OCI-LY3 (cell line): Measurements from ENCODE around the gene SELL.
"Not testable (repeated sequence)": the region's sequence is repeated elsewhere in the genome, so short reads cannot be mapped to it uniquely, and the experiment has no call there.

Experiments used
- H2AFZ ChIP-seq: fragments of 200-600, 300-600 bp; shearing (Covaris generic); 2 replicates; pipeline ENCODE4 v1.6.0; 2014; ENCODE audit warnings: antibody characterized with exemption, low read depth, low read length
- H3K27ac ChIP-seq: fragments of 200-600, 300-600 bp; sonication (generic); 2 replicates; pipeline ENCODE4 v1.5.1; 2014; ENCODE audit warnings: mild to moderate bottlenecking, low read length, moderate library complexity, mixed read lengths
- H3K27me3 ChIP-seq: fragments of 200-600, 300-600 bp; sonication (generic); 2 replicates; pipeline ENCODE4 v1.6.1; 2014; ENCODE audit warnings: low read depth, low read length, mixed read lengths
- H3K36me3 ChIP-seq: fragments of 200-600, 300-600 bp; sonication (generic); replicated peaks from 2 replicates; pipeline ENCODE3; 2014; ENCODE audit warnings: low read depth, low read length, mixed read lengths
- H3K4me1 ChIP-seq: fragments of 300-600, 200-600 bp; sonication (generic); 2 replicates; pipeline ENCODE4 v1.6.1; 2014; ENCODE audit warnings: low read length, mixed read lengths
- H3K4me2 ChIP-seq: fragments of 200-600, 300-600 bp; sonication (generic); 2 replicates; pipeline ENCODE4 v1.6.1; 2014; ENCODE audit warnings: low read length, mixed read lengths
- H3K4me3 ChIP-seq: fragments of 300-600, 200-600 bp; sonication (generic); 2 replicates; pipeline ENCODE4 v1.5.1; 2014; ENCODE audit warnings: antibody characterized with exemption, mild to moderate bottlenecking, low read length, moderate library complexity
- H3K79me2 ChIP-seq: fragments of 300-600, 200-600 bp; shearing (Covaris generic); 2 replicates; pipeline ENCODE4 v1.6.1; 2014; ENCODE audit warnings: mild to moderate bottlenecking, low read length, mixed read lengths
- H3K9ac ChIP-seq: fragments of 300-600, 200-600 bp; shearing (Covaris generic); 2 replicates; pipeline ENCODE4 v1.6.0; 2014; ENCODE audit warnings: mild to moderate bottlenecking, low read length, moderate library complexity
- H3K9me3 ChIP-seq: fragments of 200-600, 300-600 bp; shearing (Covaris generic); 2 replicates; pipeline ENCODE4 v1.6.1; 2014; ENCODE audit warnings: low read length, mixed read lengths; ENCODE audit not compliant: insufficient read depth
- H4K20me1 ChIP-seq: fragments of 200-600, 300-600 bp; sonication (generic); 2 replicates; pipeline ENCODE4 v1.6.1; 2016; ENCODE audit warnings: low read length, mixed read lengths; ENCODE audit not compliant: insufficient read depth
- CTCF ChIP-seq: fragments of 200-600, 300-600 bp; sonication (generic); IDR thresholded peaks from 2 replicates; pipeline ENCODE4 v1.5.1; 2014; ENCODE audit warnings: antibody characterized with exemption, low read length, low read depth
- EZH2phosphoT487 ChIP-seq: fragments of 200-600 bp; shearing (Covaris generic); IDR thresholded peaks from 2 replicates; pipeline ENCODE4 v1.6.1; 2018; ENCODE audit warnings: antibody characterized with exemption, mixed run types, low read depth

SELL gene

DNA sequence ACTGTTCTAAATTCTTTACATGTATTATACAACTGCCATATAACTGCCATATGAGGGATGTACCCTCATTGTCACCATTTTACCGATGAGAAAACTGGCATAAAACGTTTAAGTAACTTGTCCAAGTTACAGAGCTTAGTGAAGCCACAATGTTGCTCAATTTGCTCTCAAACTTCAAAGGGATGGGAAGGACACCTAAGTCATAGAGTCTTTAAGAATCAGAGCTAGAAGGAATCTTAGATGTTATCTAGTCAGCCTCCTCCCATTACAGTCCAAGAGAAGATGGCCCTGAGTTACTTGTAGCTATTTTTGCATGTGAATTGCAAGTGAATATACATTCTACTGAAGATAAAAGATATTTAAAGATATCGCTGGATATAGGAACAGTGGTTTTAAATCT is 31.7 kb downstream of the SELL start:
- Histone ChIP-seq H3K27me3 (no peaks in the 10 kb centered on the region), H4K20me1 (no peaks in the 10 kb centered on the region), H3K9me3 (no peaks in the 10 kb centered on the region), H3K4me2 (peak overlapping the region; percentile 66), H3K27ac (peak overlapping the region; percentile 85), H3K79me2 (no peaks in the 10 kb centered on the region), H3K36me3 (no peaks in the 10 kb centered on the region), H3K4me1 (peaks cover 84% of the 10 kb centered on the region), H2AFZ (peak overlapping the region; percentile 28), H3K9ac (peak overlapping the region; percentile 58), H3K4me3 (no peak overlapping the region)
- no peak for TF ChIP-seq CTCF
- TF ChIP-seq EZH2phosphoT487, result no peak

DNA sequence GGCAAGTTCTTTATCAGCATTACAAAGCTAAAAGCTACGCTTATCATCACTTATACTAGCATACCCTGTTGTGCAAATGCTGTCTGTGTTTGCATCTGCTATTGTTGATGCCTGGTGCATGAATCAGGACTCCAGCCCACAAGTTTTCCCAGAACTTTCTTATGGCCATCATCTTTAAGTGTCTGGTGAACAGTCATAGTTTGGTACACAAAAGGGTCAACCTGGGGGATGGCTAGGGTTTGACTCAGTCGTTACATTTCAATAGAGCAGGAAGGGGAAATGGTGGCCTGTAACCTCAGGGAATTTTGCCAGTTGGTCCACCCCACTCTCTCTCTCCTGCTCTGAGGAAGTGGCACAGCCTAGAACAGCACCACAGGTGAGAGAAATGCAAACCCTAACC is 35.4 kb downstream of the SELL start:
- no peaks in the 10 kb centered on the region for H4K20me1 ChIP-seq
- peaks cover 3% of the 10 kb centered on the region for H3K36me3 ChIP-seq
- H3K4me2 ChIP-seq, result peak overlapping the region; percentile 10; the same call in 1 of the 2 replicates
- H3K79me2 ChIP-seq, result no peaks in the 10 kb centered on the region
- H3K4me3 ChIP-seq, result no peak overlapping the region
- TF ChIP-seq CTCF (no peak), EZH2phosphoT487 (no peak)
- H3K9ac ChIP-seq, result no peak overlapping the region
- H3K27me3 ChIP-seq, result no peaks in the 10 kb centered on the region
- H3K27ac ChIP-seq, result peak overlapping the region; percentile 68
- no peak overlapping the region for H2AFZ ChIP-seq
- 0 out of 2 replicates have a peak, but pooled peaks cover 5% of the 10 kb centered on the region for H3K9me3 ChIP-seq
- peaks cover 54% of the 10 kb centered on the region for H3K4me1 ChIP-seq

DNA sequence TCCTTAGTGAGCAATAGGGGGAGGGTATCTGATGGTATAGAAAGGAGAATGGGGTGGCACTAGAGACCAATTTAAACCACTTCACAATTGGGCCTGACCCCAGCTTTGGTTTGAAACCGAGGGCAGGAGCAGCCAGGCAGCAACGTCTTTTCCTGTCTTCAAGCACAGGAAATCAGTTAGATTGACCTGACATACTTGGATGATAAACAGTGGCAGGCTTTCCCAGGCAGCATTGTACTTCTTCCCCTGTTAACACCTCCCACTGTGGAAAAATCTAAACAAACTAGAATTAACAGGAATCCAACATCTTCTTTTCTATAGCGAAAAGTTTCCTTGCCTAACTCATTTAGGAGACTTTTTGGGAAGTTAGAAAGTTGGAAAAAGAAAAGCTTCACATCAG is 40.6 kb downstream of the SELL start:
- Histone ChIP-seq H3K4me1 (peaks cover 15% of the 10 kb centered on the region), H2AFZ (no peak overlapping the region), H3K36me3 (peaks cover 3% of the 10 kb centered on the region), H3K79me2 (no peaks in the 10 kb centered on the region), H3K27me3 (no peaks in the 10 kb centered on the region), H3K9me3 (0 out of 2 replicates have a peak, but pooled peaks cover 5% of the 10 kb centered on the region), H3K27ac (no peak overlapping the region), H3K4me3 (no peak overlapping the region), H3K4me2 (no peak overlapping the region), H4K20me1 (no peaks in the 10 kb centered on the region), H3K9ac (no peak overlapping the region)
- TF ChIP-seq EZH2phosphoT487, result no peak
- no peak for TF ChIP-seq CTCF

DNA sequence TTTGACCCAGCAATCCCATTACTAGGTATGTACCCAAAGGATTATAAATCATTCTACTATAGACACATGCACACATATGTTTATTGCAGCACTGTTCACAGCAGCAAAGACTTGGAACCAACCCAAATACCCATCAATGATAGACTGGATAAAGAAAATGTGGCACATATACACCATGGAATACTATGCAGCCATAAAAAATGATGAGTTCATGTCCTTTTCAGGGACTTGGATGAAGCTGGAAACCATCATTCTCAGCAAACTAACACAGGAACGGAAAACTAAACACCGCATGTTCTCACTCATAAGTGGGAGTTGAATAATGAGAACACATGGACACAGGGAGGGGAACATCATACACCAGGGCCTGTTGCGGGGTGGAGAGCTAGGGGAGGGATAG is 41.2 kb downstream of the SELL start:
- not testable (repeated sequence) for H3K9ac ChIP-seq, H3K79me2 ChIP-seq, H3K27ac ChIP-seq, H3K4me2 ChIP-seq, H3K36me3 ChIP-seq, H2AFZ ChIP-seq, H3K4me3 ChIP-seq, H3K27me3 ChIP-seq, H4K20me1 ChIP-seq, H3K9me3 ChIP-seq
- peaks cover 13% of the 10 kb centered on the region for H3K4me1 ChIP-seq

- not testable (repeated sequence) for H3K4me3 ChIP-seq, H3K9ac ChIP-seq, H4K20me1 ChIP-seq, H3K79me2 ChIP-seq, H3K9me3 ChIP-seq, H3K27ac ChIP-seq, H3K36me3 ChIP-seq, H3K27me3 ChIP-seq
- H3K4me2 ChIP-seq, result peak overlapping the region; percentile 58; the same call in 1 of the 2 replicates
- 0 out of 2 replicates have a peak overlapping the region, but pooled peaks have one; percentile 59 for H2AFZ ChIP-seq
- peaks cover 13% of the 10 kb centered on the region for H3K4me1 ChIP-seq
Observed at GRCh38 chr1:169667699-169668596, 43.5 kb downstream of the SELL start.

- not testable (repeated sequence) for H3K4me3 ChIP-seq, H3K36me3 ChIP-seq, H3K79me2 ChIP-seq, H3K9ac ChIP-seq, H3K27me3 ChIP-seq, H3K9me3 ChIP-seq, H3K27ac ChIP-seq, H4K20me1 ChIP-seq
- peak overlapping the region; percentile 58 for H3K4me2 ChIP-seq
- peaks cover 13% of the 10 kb centered on the region for H3K4me1 ChIP-seq
- H2AFZ ChIP-seq, result 0 out of 2 replicates have a peak overlapping the region, but pooled peaks have one; percentile 59
Observed at GRCh38 chr1:169667227-169667639, 44.2 kb downstream of the SELL start.

DNA sequence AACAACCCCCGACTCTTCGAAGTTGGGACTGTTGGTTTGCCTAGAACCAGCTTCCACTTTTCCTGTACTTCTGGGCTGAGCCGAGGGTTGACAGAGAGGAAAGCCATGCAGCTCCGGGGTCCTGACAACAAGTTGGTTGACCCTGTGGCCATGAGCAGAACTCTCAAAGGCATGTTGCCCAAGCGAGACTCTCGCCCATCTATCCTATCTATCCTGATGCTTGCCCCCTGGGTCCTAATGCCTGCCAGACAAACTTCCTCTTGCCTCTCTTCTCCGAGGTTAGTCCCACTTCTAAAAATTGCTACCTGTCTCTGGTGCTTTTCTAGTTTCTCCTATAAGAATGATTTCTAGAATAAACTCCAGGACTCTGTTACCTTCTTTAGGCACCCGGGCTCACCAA is 48.7 kb downstream of the SELL start:
- not testable (repeated sequence) for H3K27me3 ChIP-seq, H3K36me3 ChIP-seq, H4K20me1 ChIP-seq, H3K9ac ChIP-seq, H2AFZ ChIP-seq, H3K27ac ChIP-seq, H3K79me2 ChIP-seq, H3K9me3 ChIP-seq, H3K4me3 ChIP-seq, H3K4me2 ChIP-seq
- H3K4me1 ChIP-seq, result peaks cover 18% of the 10 kb centered on the region
